Placental pericyte (primary cell): Measurements from ENCODE around the gene RHBDF1. TPM values are rescaled to one million over a fixed set of nuclear protein-coding genes. Genes with fewer than 3 reads are reported as not detected.

ENCODE experiments used
- small RNA-seq: library from RNA; depleted of rRNA; stranded (forward); fragments of <200 nt; gene quantifications from one replicate; pipeline ENCODE3, GENCODE V24; 2012; ENCODE audit warnings: low replicate concordance
- total RNA-seq: library from RNA; depleted of rRNA; stranded (reverse); fragments of >200 nt; gene quantifications from 2 replicates; pipeline ENCODE4 v1.2.3, GENCODE V29; 2012

The RHBDF1 gene, protein sequence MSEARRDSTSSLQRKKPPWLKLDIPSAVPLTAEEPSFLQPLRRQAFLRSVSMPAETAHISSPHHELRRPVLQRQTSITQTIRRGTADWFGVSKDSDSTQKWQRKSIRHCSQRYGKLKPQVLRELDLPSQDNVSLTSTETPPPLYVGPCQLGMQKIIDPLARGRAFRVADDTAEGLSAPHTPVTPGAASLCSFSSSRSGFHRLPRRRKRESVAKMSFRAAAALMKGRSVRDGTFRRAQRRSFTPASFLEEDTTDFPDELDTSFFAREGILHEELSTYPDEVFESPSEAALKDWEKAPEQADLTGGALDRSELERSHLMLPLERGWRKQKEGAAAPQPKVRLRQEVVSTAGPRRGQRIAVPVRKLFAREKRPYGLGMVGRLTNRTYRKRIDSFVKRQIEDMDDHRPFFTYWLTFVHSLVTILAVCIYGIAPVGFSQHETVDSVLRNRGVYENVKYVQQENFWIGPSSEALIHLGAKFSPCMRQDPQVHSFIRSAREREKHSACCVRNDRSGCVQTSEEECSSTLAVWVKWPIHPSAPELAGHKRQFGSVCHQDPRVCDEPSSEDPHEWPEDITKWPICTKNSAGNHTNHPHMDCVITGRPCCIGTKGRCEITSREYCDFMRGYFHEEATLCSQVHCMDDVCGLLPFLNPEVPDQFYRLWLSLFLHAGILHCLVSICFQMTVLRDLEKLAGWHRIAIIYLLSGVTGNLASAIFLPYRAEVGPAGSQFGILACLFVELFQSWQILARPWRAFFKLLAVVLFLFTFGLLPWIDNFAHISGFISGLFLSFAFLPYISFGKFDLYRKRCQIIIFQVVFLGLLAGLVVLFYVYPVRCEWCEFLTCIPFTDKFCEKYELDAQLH
- 71.1 and 96.6 TPM in 2 replicates for total RNA-seq

DNA sequence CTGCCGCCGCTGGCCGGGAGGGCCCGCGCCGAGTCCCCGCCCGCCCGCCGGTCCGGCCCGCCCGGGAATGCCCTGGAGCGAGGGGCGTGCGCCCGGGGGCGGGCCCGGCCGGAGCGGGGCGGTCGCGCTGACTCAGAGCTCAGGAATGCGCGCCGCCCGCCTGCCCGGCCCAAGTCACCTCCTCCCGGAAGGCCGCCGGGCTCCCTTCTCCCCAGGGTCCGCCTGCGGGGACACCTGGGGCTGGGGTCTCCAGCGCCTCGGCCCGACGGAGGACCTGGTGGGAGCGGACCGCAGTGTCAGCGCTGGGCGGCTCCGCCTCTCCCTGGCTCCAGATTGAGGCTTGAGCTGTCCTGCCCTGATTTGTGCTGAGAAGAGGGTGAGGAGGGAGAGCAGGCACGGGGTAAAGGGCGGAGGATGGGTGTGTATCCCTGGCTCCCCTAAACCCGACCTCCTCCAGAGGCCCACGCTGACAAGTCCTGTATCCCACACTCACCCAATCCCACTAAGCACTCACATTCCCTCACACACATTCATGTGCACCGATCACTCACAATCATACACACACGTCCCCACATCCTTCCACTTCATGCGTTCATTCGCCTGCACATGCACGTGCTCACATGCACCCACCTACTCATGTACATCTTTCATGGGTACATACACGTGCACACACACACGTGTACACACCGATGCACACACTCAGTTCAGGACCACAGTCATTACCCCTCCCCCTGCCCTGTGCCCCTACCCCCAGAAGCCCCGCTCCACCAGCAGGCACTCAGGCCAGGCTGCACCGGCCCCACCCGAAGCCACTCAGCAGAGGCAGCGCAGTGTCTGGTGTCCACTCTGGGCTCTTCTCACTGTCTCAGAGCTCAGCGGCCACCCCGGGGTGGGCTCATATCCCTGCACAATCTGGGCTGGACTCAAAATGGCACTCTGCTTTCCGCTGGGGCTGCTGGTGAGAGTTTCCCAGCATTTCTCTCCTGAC lies at the start of gene RHBDF1:
TSS of gene RHBDF1 (minus strand) at position 71 of the 988 bp plus-strand sequence. CDS start 7,616 bp downstream, outside the sequence.

DNA sequence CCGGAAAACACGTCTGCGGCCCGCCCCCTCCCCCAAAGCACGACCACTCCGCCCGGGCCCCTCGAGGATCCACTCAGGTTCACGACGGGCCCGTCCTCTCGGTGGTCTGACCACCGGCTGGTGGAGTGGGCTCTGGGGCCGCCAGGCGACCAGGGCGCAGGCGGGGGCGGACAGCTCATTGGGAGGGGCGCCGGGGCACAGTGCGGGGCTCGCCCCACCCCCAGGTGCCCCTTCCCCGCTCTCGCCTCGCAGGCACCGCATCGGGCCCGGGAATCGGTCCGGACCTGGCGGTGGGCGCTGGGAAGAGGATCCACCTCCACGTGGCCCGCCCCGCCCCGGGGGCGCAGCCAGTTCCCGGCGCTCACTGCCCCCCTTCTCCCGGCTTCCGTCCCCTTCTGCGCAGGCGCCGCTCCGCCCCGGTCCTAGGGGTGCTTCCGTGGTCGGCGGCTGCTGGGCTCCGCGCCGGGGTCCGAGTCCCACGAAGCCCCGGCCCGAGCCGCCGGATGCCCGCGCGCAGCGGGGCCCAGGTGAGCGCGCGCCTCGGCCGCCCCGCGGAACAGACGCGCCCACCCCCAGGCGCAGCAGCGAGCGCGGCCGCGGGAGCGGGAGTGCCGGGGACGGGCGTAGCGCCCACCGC lies 5.5 kb upstream of the RHBDF1 start, which contains the start of gene MPG:
TSS of gene MPG (plus strand) at position 419 of the 637 bp plus-strand sequence. CDS start at position 504, 85 bp downstream.

DNA sequence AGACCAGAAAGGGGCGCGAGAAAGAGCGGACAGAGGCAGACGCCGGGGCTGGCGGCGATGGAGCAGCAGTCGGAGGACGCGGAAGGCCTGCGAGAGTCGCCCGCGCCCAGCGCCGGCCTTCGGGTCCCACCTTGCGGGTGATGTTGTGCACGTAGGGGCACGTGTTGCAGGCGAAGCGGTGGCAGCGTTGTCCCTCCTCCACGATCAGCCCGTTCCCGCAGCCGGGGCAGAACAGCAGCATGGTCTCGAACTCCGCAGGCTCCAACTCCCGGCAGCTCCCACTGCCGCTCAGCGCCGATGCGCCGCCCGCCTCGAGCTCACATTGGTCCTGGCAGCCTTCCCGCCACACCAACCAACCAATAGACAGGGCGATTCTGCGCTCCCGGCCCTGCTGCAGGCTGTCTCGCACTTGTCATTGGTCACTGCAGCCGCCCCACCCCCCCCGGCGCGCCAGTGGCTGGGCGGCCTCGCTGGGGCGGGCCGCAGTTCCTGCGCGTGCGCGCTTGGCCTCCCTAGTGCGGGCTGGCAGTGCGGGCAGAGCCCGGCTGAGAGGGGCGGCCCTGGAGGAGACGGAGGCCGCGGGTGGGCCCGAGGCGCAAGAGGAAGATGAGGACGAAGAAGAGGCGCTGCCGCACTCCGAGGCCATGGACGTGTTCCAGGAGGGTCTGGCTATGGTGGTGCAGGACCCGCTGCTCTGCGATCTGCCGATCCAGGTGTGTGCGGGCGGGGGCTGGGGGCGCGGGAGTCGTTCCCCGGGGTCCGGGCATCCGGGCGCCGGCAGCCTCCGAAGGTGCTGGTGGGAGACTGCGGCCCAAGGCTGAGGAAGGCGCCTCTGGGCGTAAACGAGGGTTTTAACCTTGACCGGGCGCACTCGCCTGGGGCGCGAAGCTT lies 18.8 kb downstream of the RHBDF1 start, which contains the start of the genes POLR3K and SNRNP25:
TSS of gene POLR3K (minus strand) at position 263 of the 891 bp plus-strand sequence. CDS start at position 241, 22 bp downstream.
TSS of gene SNRNP25 (plus strand) at position 483 of the 891 bp plus-strand sequence. CDS start at position 672, 189 bp downstream.

Small RNAs within 50 kb of the gene (small RNA-seq; reads per million reads assigned to genes)
- not detected for gene MIR6859-4
- not detected for gene Z69720.2

Other genes with a start within 250 kb of the RHBDF1 start
- 1.5 and 3.1 TPM in 2 replicates for gene POLR3K, start 19.0 kb downstream of the RHBDF1 start, total RNA-seq
- 10.7 and 17.3 TPM in 2 replicates for gene SNRNP25, start 18.8 kb downstream of the RHBDF1 start, total RNA-seq
- gene MPG, start 5.6 kb upstream of the RHBDF1 start, total RNA-seq: 147 and 251 TPM in 2 replicates
- 12.9 and 14.2 TPM in 2 replicates for gene NPRL3, start 66.0 kb upstream of the RHBDF1 start, total RNA-seq
- gene HBZ, start 80.0 kb upstream of the RHBDF1 start, total RNA-seq: not detected in 2 replicates
- not detected in 2 replicates for gene HBM, start 93.3 kb upstream of the RHBDF1 start, total RNA-seq
- not detected in 2 replicates for gene HBA2, start 100.2 kb upstream of the RHBDF1 start, total RNA-seq
- gene HBA1, start 104.0 kb upstream of the RHBDF1 start, total RNA-seq: not detected in 2 replicates
- gene HBQ1, start 107.8 kb upstream of the RHBDF1 start, total RNA-seq: not detected in 2 replicates
- 31.5 and 59.0 TPM in 2 replicates for gene LUC7L, start 156.8 kb upstream of the RHBDF1 start, total RNA-seq
- 58.8 and 81.4 TPM in 2 replicates for gene FAM234A, start 162.2 kb upstream of the RHBDF1 start, total RNA-seq
- gene RGS11, start 203.3 kb upstream of the RHBDF1 start, total RNA-seq: 1.0 and 2.4 TPM in 2 replicates
- 0.44 TPM in 1 of 2 replicates, not detected in the other for gene ARHGDIG, start 208.0 kb upstream of the RHBDF1 start, total RNA-seq
- 0.57 and 2.8 TPM in 2 replicates for gene PDIA2, start 210.5 kb upstream of the RHBDF1 start, total RNA-seq